Erythroblast (primary cell): ENCODE measurements around the gene RUVBL1.

Experiments
- GATA1 ChIP-seq: IDR thresholded peaks from 2 replicates; pipeline ENCODE4 v1.6.1; 2011; ENCODE audit warnings: low read depth, mild to moderate bottlenecking, control low read depth, low read length, moderate library complexity
- POLR2A ChIP-seq: IDR thresholded peaks from 2 replicates; pipeline ENCODE4 v1.6.1; 2011; ENCODE audit warnings: mild to moderate bottlenecking, low read length

DNA sequence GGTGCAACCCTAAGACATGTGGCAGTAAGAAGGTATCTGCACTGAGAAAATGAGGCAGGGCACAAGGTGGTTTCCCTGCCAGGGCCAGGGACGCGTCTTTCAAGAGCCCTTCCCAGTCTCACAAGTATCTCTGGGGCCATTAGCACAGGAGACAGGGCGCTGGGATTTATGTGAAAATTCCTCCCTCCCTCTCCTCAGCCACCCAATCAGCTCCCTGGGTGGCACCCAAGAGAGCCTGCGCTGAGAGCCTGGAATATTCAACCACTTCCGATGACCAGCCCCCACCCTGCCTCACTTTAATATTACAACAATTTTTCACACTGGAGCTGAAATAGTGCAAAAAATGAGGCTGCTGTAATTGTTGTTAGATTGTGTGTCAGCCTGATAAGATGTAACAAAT is 45.3 kb downstream of the RUVBL1 start:
- no peak for TF ChIP-seq POLR2A
- no peak for TF ChIP-seq GATA1
